Suprapubic skin (tissue), 4 donors: ENCODE results near the gene SLC16A10. TPM values are rescaled to one million over a fixed set of nuclear protein-coding genes. Genes with fewer than 3 reads are reported as not detected.
A peak's percentile ranks its signal among the peaks of the same experiment; 100 is the strongest.
"Not testable (repeated sequence)": the region's sequence is repeated elsewhere in the genome, so short reads cannot be mapped to it uniquely, and the experiment has no call there.

Experiments
- DNase-seq, 2 donors: peaks; one replicate each; pipeline ENCODE4 v3.0.0-alpha.2; 2019; ENCODE audit warnings: low spot score in 2 of 2
- H3K27ac ChIP-seq: fragments of 200-600 bp; sonication (generic); one replicate; pipeline ENCODE4 v1.5.1; 2019
- H3K27me3 ChIP-seq: fragments of 200-600 bp; sonication (generic); one replicate; pipeline ENCODE4 v1.5.1; 2019
- H3K36me3 ChIP-seq: fragments of 200-600 bp; sonication (generic); one replicate; pipeline ENCODE4 v1.5.1; 2019
- H3K4me1 ChIP-seq: fragments of 200-600 bp; sonication (generic); one replicate; pipeline ENCODE4 v1.5.1; 2019
- H3K4me3 ChIP-seq: fragments of 200-600 bp; sonication (generic); one replicate; pipeline ENCODE4 v1.5.1; 2019; ENCODE audit warnings: mild to moderate bottlenecking
- H3K9me3 ChIP-seq: fragments of 200-600 bp; sonication (generic); one replicate; pipeline ENCODE4 v1.5.1; 2019
- CTCF ChIP-seq, 2 donors: fragments of 200-600 bp in 1 of 2; fragments of 450-650 bp in 1 of 2; sonication (generic) in 1 of 2; IDR thresholded peaks; one replicate each; pipeline ENCODE4 v1.5.1; 2016 to 2019; ENCODE audit warnings: antibody characterized with exemption in 2 of 2, mild to moderate bottlenecking in 1 of 2, moderate library complexity in 1 of 2
- EP300 ChIP-seq: sonication (generic); formaldehyde crosslinking; IDR thresholded peaks from one replicate; pipeline ENCODE4 v1.6.1; 2017; ENCODE audit warnings: antibody characterized with exemption
- POLR2A ChIP-seq, 2 donors: fragments of 450-650 bp; IDR thresholded peaks; one replicate each; pipeline ENCODE4 v1.6.1; 2017; ENCODE audit warnings: antibody characterized with exemption in 2 of 2, mild to moderate bottlenecking in 2 of 2, moderate library complexity in 2 of 2
- POLR2AphosphoS5 ChIP-seq, 3 donors: sonication (generic); formaldehyde crosslinking; IDR thresholded peaks; one replicate each; pipeline ENCODE4 v1.6.1; 2017; ENCODE audit warnings: antibody characterized with exemption in 3 of 3
- WGBS: methylation state at CpG from one replicate; pipeline ENCODE4 v1.1.5; 2018; 5-methylcytosine and 5-hydroxymethylcytosine counted together
- total RNA-seq, 4 donors: library from RNA; depleted of rRNA; stranded (reverse); fragments of >200 nt; gene quantifications; one replicate each; pipeline ENCODE4 v1.1.0, GENCODE V29; 2016

SLC16A10 gene
- total RNA-seq, 4 donors from 2014 or later: 23.1 to 73.5 (median 35.9) TPM

GRCh38 chr6:111057074-111057752, 30.1 kb upstream of the SLC16A10 start:
- peaks cover 3% of the 10 kb centered on the region for H3K27me3 ChIP-seq
- no peak overlapping the region for H3K4me3 ChIP-seq
- no peaks in the 10 kb centered on the region for H3K36me3 ChIP-seq
- no peaks in the 10 kb centered on the region for H3K9me3 ChIP-seq
- TF ChIP-seq EP300 (no peak), POLR2A (IDR thresholded peaks at IDR 0.05) (no peak), POLR2AphosphoS5 (IDR thresholded peaks at IDR 0.05) (no peak), CTCF (IDR thresholded peaks at IDR 0.05) (peak; percentile 33 to 63)
- no peak for DNase-seq
- WGBS: 31% methylated on average over 12 of the region's 12 CpGs
- H3K4me1 ChIP-seq: no peaks in the 10 kb centered on the region
- H3K27ac ChIP-seq: no peak overlapping the region

- Histone ChIP-seq H3K9me3 (no peaks in the 10 kb centered on the region), H3K27me3 (peaks cover 9% of the 10 kb centered on the region), H3K4me1 (no peaks in the 10 kb centered on the region), H3K36me3 (no peaks in the 10 kb centered on the region), H3K27ac (no peak overlapping the region), H3K4me3 (no peak overlapping the region)
- 70% methylated on average over 5 of the region's 5 CpGs for WGBS
- DNase-seq: no peak
- no peak for TF ChIP-seq POLR2A (IDR thresholded peaks at IDR 0.05)
- TF ChIP-seq POLR2AphosphoS5 (IDR thresholded peaks at IDR 0.05): no peak
- no peak for TF ChIP-seq EP300
Measured at GRCh38 chr6:111061508-111061907, 25.8 kb upstream of the SLC16A10 start.

GRCh38 chr6:111061985-111062384, 25.3 kb upstream of the SLC16A10 start:
- H3K4me3 ChIP-seq, H3K9me3 ChIP-seq, H3K36me3 ChIP-seq, H3K4me1 ChIP-seq, DNase-seq, H3K27me3 ChIP-seq, H3K27ac ChIP-seq: not testable (repeated sequence)
- 97% methylated on average over 5 of the region's 5 CpGs for WGBS

- DNase-seq, H3K4me3 ChIP-seq, H3K27ac ChIP-seq, H3K9me3 ChIP-seq, H3K4me1 ChIP-seq, H3K27me3 ChIP-seq, H3K36me3 ChIP-seq: not testable (repeated sequence)
- WGBS: 96% methylated on average over 5 of the region's 5 CpGs
Measured at GRCh38 chr6:111062860-111063259, 24.4 kb upstream of the SLC16A10 start.

GRCh38 chr6:111068109-111068865, 19.0 kb upstream of the SLC16A10 start:
- TF ChIP-seq CTCF (IDR thresholded peaks at IDR 0.05) (no peak), POLR2A (IDR thresholded peaks at IDR 0.05) (no peak), POLR2AphosphoS5 (IDR thresholded peaks at IDR 0.05) (no peak), EP300 (no peak)
- DNase-seq: no peak
- H3K9me3 ChIP-seq: no peaks in the 10 kb centered on the region
- H3K4me1 ChIP-seq: peaks cover 10% of the 10 kb centered on the region
- no peaks in the 10 kb centered on the region for H3K36me3 ChIP-seq
- H3K27me3 ChIP-seq: peaks cover 9% of the 10 kb centered on the region
- no peak overlapping the region for H3K27ac ChIP-seq
- H3K4me3 ChIP-seq: no peak overlapping the region
- 51% methylated on average over 8 of the region's 8 CpGs for WGBS

- TF ChIP-seq EP300: no peak
- TF ChIP-seq CTCF (IDR thresholded peaks at IDR 0.05): no peak
- TF ChIP-seq POLR2A (IDR thresholded peaks at IDR 0.05): no peak
- TF ChIP-seq POLR2AphosphoS5 (IDR thresholded peaks at IDR 0.05): no peak
- 47% methylated on average over 2 of the region's 2 CpGs for WGBS
- Histone ChIP-seq H3K36me3 (no peaks in the 10 kb centered on the region), H3K9me3 (no peaks in the 10 kb centered on the region), H3K27ac (no peak overlapping the region), H3K4me1 (peaks cover 10% of the 10 kb centered on the region), H3K4me3 (no peak overlapping the region), H3K27me3 (peaks cover 9% of the 10 kb centered on the region)
- no peak for DNase-seq
Measured at GRCh38 chr6:111068866-111069234, 18.5 kb upstream of the SLC16A10 start.
